HG03558 (cell line): ENCODE results near the gene IDH3A.

ENCODE experiments used
- ATAC-seq: cut with Tn5 transposase; IDR thresholded peaks from one replicate; pipeline ENCODE4 v1.9.1; 2021; ENCODE audit warnings: moderate number of reproducible peaks; ENCODE audit not compliant: unreplicated experiment; ENCODE audit errors: extremely low read depth

The IDH3A gene

GRCh38 chr15:78200276-78200930 lies 51.2 kb downstream of the IDH3A start:
- no peak for ATAC-seq

DNA sequence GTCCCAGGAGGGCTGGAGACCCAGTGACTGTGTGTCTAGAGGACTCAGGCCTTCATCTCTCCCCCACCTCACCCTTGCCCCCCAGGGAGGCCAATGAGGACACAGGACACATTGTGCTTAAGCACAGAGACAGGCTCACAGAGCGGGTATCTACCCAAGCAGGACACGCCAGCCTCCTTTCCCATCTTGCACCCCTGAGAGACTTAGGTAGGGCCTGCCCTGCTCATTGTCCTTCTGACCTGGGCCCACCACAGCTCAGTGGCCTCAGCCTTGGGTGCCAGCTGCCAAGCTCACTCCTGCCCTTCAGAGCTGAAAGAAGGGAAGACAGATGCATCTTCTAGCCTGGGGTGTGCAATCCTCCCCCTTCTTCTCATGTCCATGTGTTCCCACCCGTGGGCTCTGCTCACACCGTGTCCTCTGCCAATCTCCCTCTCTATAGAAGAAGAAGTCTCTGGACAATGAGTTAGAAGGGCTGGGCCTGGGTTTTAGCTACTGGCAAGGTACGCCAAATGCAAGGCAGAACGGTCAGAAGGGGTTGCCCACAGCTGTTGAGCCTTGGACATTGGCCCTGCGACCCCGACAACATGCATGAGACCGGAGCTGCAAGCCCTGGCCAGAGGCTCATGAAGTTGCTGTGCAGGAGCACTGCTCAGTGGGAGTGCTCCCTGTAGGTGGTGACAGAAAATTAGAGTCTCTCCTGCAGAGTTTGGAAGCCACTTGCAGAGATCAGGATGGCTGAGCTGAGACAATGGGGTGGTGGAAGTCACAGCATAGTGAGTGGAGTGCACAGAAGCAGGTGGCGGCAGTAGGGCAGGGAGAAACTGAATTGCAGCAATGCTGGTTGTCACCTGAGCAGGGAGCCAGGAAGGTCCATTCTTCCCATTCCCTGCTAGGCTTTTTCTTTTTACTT lies 52.4 kb downstream of the IDH3A start:
- no peak for ATAC-seq

DNA sequence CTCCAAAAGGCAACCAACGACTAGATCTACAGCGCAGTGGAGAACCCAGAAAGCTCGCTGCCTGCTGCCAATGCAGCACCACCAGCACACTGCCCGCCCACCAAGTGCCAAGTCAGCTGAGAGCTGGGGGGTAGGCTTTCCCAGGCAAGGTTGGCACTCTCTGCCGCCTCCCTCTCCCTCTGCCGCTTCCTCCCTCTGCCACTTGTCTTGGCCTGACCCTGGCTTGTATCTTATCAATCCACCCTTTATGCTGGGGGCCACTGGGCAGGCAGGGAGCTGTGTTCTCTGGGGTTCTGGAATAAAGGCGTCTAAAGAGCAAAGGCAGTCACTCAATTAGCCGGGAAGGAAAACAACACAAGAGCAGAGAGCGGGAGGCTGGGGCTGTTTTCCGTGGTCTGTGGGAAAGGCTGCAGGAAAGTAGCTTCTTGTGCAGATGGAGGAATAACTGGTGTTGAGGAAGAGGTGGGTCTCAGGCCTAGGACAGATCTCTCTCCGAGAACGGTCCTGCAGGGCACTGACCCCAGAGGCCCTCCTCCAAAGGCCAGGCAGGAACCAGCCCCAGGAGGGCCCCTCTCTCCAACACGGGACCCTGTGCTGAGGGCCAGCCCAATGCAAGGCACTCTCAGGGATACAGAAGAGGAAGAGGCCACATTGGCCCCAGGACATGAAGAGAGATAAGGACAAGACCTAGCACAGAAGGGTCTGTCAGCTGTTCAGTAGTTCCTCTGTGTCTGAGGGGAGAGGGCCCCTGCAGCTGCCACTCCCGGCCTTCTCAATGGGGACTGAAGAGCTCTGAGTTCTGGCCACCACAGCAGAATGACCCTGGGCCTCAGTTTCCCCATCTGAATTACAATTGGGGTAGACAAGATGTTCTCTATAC lies 54.4 kb downstream of the IDH3A start:
- no peak for ATAC-seq

DNA sequence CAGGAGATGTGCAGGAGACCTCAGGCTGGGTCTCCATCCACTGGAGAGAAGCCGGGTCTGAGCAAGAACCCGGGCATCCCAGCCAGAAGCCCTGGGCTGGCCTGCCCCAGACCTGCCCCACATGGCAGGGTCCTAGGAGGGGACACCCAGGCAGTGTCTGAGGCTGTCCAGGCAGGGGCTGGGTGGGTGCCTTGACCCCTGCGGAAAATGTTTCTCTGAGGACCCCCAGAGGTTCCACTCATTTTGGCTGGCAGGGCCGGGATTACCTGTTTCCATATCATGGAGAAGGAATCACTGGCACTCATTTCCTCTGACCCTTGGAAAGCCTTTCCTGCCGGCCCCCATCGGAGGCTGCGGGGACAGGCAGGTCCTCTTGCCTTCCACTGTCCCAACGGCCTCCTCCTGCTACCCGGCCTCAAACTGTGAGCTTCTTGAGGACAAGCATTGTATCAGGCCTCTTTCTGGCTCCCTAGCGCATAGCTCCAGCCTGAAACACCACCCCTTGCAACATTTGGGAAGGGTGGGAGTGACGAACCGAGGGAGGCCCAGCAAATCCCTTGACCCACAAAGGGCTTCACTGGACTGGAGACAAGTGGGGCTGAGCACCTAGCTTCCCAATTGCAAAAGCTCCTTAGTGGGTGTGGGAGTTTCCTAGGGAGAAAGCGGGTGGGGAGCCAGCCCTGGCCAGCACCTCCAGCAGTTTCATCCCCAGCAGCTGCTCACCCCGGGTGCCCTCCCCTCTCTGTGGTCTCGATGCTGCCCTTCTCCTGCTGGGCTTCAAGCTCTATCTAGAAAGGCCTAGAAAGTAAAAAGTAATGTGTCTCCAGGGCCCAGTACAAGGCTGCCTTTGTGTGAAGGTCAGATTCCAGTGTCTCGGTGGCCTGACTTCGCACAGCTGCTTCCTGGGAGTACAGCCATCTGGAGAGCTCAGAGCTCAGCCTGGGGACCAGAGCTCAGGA lies 55.5 kb downstream of the IDH3A start:
- ATAC-seq = no peak

- ATAC-seq = no peak
Measured at GRCh38 chr15:78205337-78205736, 56.2 kb downstream of the IDH3A start.

- ATAC-seq = no peak
Measured at GRCh38 chr15:78205856-78206255, 56.7 kb downstream of the IDH3A start.

GRCh38 chr15:78206326-78207109 lies 57.4 kb downstream of the IDH3A start:
- ATAC-seq = no peak

- ATAC-seq = no peak
Measured at GRCh38 chr15:78207110-78207458, 57.9 kb downstream of the IDH3A start.

DNA sequence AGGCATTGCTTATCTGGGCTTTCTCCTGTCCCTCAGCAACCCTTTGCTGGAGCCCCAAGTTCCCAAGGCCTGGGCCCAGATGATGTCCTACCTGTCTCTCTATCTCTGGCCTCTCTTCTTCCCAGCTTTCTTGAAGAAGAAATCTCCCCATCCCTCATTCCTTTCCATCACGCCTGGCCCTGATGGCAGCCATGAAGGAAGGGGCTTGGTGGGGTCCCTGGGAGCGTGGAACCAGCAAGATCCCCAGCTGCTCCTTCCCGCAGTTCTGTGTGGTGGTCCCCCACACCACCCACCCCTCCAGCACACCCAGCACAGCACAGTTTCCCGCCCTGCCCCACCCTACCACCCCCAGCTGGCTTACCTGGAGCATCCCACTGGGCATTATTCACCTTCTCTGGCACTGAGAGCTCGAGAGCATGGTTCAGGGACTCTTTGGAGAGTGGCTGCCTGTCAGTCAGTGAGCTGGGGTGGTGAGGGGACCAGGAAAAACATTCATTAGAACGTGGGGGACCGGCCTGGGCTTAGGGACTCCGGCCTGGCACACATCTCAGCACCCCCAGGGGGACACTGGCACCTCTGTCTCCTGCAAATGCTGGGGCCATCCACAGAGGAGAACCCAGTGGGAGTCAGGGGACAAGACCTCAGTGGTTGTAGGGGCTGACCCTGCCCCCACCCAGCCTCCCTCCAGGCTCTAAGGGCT lies 58.6 kb downstream of the IDH3A start:
- ATAC-seq = no peak

GRCh38 chr15:78208341-78208844 lies 59.2 kb downstream of the IDH3A start:
- ATAC-seq = no peak

- ATAC-seq = no peak
Measured at GRCh38 chr15:78208887-78209645, 59.9 kb downstream of the IDH3A start.

DNA sequence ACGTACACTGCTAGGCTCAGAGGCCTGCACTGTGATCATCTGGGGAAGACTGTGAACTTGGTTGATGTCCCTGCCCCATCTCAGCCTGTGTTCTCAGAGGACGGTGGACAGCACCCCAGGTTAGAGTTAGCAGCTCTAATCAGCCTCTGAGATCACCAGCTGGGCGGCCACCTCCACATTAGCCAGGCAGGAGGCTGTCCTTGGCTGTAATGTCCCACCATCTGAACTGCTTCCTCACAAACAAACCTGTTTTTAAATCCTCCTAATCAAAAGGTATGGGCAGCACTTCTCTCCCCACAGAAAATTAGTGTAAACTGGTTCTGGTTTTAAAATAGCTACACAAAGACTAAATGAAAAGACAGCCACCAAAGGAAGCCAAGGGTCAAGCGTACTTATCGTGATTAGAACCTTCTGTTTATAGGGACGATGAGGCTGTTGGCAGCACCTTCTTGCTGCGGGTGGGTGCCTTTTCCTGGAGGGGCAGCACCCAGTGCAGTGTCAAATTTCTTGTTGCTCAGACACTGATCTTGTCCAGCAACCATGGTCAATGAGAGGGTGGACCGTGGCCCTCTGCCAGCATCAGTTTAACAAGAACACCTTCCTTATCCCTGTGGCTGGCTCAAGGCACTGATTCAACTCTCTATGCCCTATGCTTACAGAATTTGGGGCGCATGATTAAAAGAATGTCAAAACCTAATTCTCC lies 60.6 kb downstream of the IDH3A start:
- ATAC-seq = no peak

DNA sequence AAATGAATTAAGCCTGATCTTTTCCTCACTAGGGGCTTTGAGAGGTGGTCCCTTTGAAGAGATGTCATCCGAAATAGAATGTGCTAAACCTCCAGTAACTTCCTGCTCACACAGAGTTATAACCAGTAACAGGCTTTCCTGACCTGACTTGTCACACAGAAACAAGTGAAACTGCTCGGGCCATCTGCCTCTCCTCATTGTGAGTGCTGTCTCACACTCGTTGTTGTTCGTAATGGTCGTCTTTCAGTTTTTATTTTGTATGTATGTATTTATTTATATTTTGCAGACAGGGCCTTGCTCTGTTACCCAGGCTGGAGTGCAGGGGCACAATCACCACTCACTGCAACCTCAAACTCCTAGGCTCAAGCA lies 61.2 kb downstream of the IDH3A start:
- ATAC-seq = no peak

DNA sequence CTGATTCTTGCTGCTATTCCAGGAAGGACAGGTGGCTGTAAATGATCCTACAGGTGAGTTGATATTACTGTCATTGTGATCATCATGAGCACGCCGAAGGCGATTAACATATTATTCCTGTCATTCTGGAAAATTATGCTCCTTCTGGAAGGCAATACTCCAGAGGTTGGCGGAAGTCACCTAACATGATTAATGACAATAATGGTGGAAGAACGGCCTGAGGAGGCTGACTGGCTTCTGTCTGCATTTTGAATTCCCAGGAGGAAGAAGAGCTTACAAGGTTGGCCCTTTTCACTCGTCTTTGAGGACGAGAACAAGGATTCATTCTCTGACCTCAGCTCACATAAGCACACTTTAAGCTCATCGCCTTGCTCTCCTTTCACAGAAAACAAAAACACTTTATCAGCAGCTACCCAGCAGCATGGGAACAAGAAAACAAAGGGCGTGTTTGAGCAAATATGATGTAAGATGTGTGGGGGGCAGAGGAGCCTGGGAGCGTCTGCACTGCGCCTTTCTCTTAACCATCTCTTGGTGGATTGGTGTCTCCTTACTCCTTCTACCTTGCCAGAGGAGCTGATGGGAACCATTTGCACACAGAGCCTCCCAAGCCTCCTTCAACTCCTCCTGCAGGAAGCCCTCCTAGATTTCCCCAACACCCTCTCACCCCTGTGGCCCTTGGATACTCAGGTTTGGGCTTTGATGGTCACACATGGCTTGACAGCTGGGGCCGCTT lies 62.2 kb downstream of the IDH3A start:
- ATAC-seq = no peak

DNA sequence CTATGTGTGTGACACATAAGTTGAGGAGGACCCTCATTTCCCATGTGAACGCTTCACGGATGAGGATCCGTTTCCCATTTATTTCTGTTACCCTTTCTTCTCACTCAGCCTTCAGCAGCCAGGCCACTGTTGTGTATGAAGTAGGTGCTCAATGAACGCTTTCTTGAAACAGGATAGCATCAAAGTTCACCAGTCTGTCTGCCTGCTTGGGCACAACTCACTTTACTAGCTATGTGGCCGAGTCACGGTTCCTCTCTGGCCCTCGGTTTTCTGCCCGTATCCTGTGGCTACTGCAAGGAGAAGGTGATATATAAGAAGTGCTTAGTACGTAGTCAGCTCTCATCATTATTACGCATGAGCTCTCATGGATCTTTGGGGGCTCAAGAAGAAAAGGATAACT lies 62.8 kb downstream of the IDH3A start:
- no peak for ATAC-seq
